Liver (tissue), 9 donors: ENCODE measurements around the gene CCDC91. TPM values are rescaled to one million over a fixed set of nuclear protein-coding genes. Genes with fewer than 3 reads are reported as not detected.

Source experiments
- DNase-seq: peaks from one replicate; pipeline ENCODE4 v3.0.0-alpha.2; 2017; ENCODE audit warnings: low spot score
- H3K27ac ChIP-seq, 2 donors: one replicate each; pipeline ENCODE4 v1.7.0; 2013; ENCODE audit warnings: inconsistent platforms in 2 of 2, low read length in 2 of 2, control low read depth in 1 of 2, low read depth in 1 of 2, mild to moderate bottlenecking in 1 of 2
- H3K27me3 ChIP-seq, 4 donors: one replicate each; pipeline versions ENCODE4 v1.6.1 to v1.7.0; 2013; ENCODE audit warnings: low read length in 3 of 4, inconsistent platforms in 1 of 4, mild to moderate bottlenecking in 1 of 4, moderate library complexity in 1 of 4; ENCODE audit not compliant: control insufficient read depth in 4 of 4, insufficient read depth in 4 of 4
- H3K36me3 ChIP-seq, 4 donors: one replicate each; pipeline versions ENCODE4 v1.6.1 to v1.7.0; 2013; ENCODE audit warnings: low read length in 3 of 4, mild to moderate bottlenecking in 3 of 4, low read depth in 1 of 4, moderate library complexity in 1 of 4; ENCODE audit not compliant: control insufficient read depth in 4 of 4, insufficient read depth in 3 of 4
- H3K4me1 ChIP-seq, 4 donors: one replicate each; pipeline versions ENCODE4 v1.6.1 to v1.7.0; 2013; ENCODE audit warnings: low read length in 3 of 4, mild to moderate bottlenecking in 3 of 4, moderate library complexity in 1 of 4; ENCODE audit not compliant: control insufficient read depth in 4 of 4, insufficient read depth in 4 of 4
- H3K4me3 ChIP-seq, 3 donors: one replicate each; pipeline versions ENCODE4 v1.6.1 to v1.7.0; 2013; ENCODE audit warnings: low read length in 3 of 3, control low read depth in 1 of 3, low read depth in 1 of 3, mild to moderate bottlenecking in 1 of 3
- H3K9ac ChIP-seq, 2 donors: one replicate each; pipeline ENCODE4 v1.7.0; 2013; ENCODE audit warnings: low read length in 2 of 2, mild to moderate bottlenecking in 2 of 2, moderate library complexity in 2 of 2, control low read depth in 1 of 2, low read depth in 1 of 2
- H3K9me3 ChIP-seq, 4 donors: one replicate each; pipeline versions ENCODE4 v1.6.1 to v1.7.0; 2013; ENCODE audit warnings: low read length in 3 of 4; ENCODE audit not compliant: control insufficient read depth in 4 of 4
- ATF3 ChIP-seq: IDR thresholded peaks from 2 replicates; pipeline ENCODE4 v1.6.1; 2016; ENCODE audit warnings: antibody characterized with exemption
- CTCF ChIP-seq: fragments of 150-350 bp; IDR thresholded peaks from 2 replicates; pipeline ENCODE4 v1.5.1; 2017; ENCODE audit warnings: improper control_type of control experiment, low read depth, low read length; ENCODE audit not compliant: missing input control
- EGR1 ChIP-seq, 2 donors: IDR thresholded peaks; 2 replicates each; pipeline ENCODE4 v1.6.1; 2016 to 2018; ENCODE audit warnings: antibody characterized with exemption in 2 of 2, low read depth in 2 of 2
- FOXA1 ChIP-seq: IDR thresholded peaks from 2 replicates; pipeline ENCODE4 v1.6.1; 2016; ENCODE audit warnings: antibody characterized with exemption
- FOXA2 ChIP-seq: IDR thresholded peaks from 2 replicates; pipeline ENCODE4 v1.6.1; 2016; ENCODE audit warnings: antibody characterized with exemption
- GABPA ChIP-seq, 2 donors: IDR thresholded peaks in 1 of 2; conservative IDR thresholded peaks in 1 of 2; 2 replicates each; pipeline ENCODE4 v1.6.1; 2016; ENCODE audit warnings: antibody characterized with exemption in 2 of 2, mild to moderate bottlenecking in 1 of 2, moderate library complexity in 1 of 2
- HNF4A ChIP-seq, 2 donors: conservative IDR thresholded peaks; 2 replicates each; pipeline ENCODE4 v1.6.1; 2016; ENCODE audit warnings: antibody characterized with exemption in 2 of 2, mild to moderate bottlenecking in 2 of 2
- HNF4G ChIP-seq: IDR thresholded peaks from 2 replicates; pipeline ENCODE4 v1.6.1; 2016; ENCODE audit warnings: antibody characterized with exemption
- JUND ChIP-seq, 2 donors: IDR thresholded peaks; 2 replicates each; pipeline ENCODE4 v1.6.1; 2016; ENCODE audit warnings: antibody characterized with exemption in 2 of 2
- MAX ChIP-seq: IDR thresholded peaks from 2 replicates; pipeline ENCODE4 v1.6.1; 2016; ENCODE audit warnings: antibody characterized with exemption
- NR2F2 ChIP-seq: IDR thresholded peaks from 2 replicates; pipeline ENCODE4 v1.6.1; 2016; ENCODE audit warnings: antibody characterized with exemption
- RAD21 ChIP-seq, 2 donors: IDR thresholded peaks; 2 replicates each; pipeline ENCODE4 v1.6.1; 2016; ENCODE audit warnings: antibody characterized with exemption in 2 of 2, mild to moderate bottlenecking in 2 of 2
- REST ChIP-seq: IDR thresholded peaks from 2 replicates; pipeline ENCODE4 v1.6.1; 2016; ENCODE audit warnings: antibody characterized with exemption, mild to moderate bottlenecking
- RXRA ChIP-seq, 2 donors: IDR thresholded peaks; 2 replicates each; pipeline ENCODE4 v1.6.1; 2017 to 2018; ENCODE audit warnings: antibody characterized with exemption in 2 of 2, mild to moderate bottlenecking in 1 of 2
- SP1 ChIP-seq: IDR thresholded peaks from 2 replicates; pipeline ENCODE4 v1.6.1; 2018; ENCODE audit warnings: antibody characterized with exemption, mild to moderate bottlenecking
- TAF1 ChIP-seq: conservative IDR thresholded peaks from 2 replicates; pipeline ENCODE4 v1.6.1; 2016; ENCODE audit warnings: antibody characterized with exemption, mild to moderate bottlenecking
- YY1 ChIP-seq: IDR thresholded peaks from 2 replicates; pipeline ENCODE4 v1.6.1; 2016; ENCODE audit warnings: antibody characterized with exemption, mild to moderate bottlenecking
- WGBS: extraction: QIAGEN DNeasy Blood & Tissue Kit; methylation state at CpG from one replicate; pipeline ENCODE4 v1.1.7; 2013; 5-methylcytosine and 5-hydroxymethylcytosine counted together
- polyA plus RNA-seq, 2 donors: library from polyadenylated mRNA; stranded (reverse) in 1 of 2; unstranded in 1 of 2; fragments of 200-250 nt in 1 of 2; fragments of >200 nt in 1 of 2; fragmentation: Nextera tagmentation in 1 of 2; extraction: Ambion mirVana in 1 of 2; gene quantifications; one replicate each; pipeline versions ENCODE4 v1.2.1 to v1.2.3, GENCODE V29; 2013 to 2015
- total RNA-seq, 2 donors: library from RNA; depleted of rRNA; stranded (reverse); fragments of >200 nt; gene quantifications; one replicate each; pipeline ENCODE4 v1.2.3, GENCODE V29; 2014
- donor health status: healthy.
- donor health status: healthy.
- donor health status: healthy.
- donor health status: healthy.
- donor health status: healthy.

CCDC91 gene
- total and polyA plus RNA-seq, 4 donors: 8.4 to 29.0 (median 15.1) TPM

- WGBS: 87% methylated on average over 3 of the region's 3 CpGs
Measured at GRCh38 chr12:28180786-28181185, 9.5 kb upstream of the CCDC91 start.

GRCh38 chr12:28184375-28184774, 5.9 kb upstream of the CCDC91 start:
- no peak overlapping the region for H3K4me3 ChIP-seq
- peaks cover 0 to 1% (median 0%) of the 10 kb centered on the region in 4 donors for H3K4me1 ChIP-seq
- H3K27me3 ChIP-seq: no peaks in the 10 kb centered on the region
- no peak overlapping the region for H3K27ac ChIP-seq
- TF ChIP-seq RAD21 (IDR thresholded peaks at IDR 0.05) (no peak), MAX (no peak), HNF4A (conservative IDR thresholded peaks at IDR 0.05) (no peak), GABPA (IDR thresholded peaks at IDR 0.05 in 1 of 2, conservative IDR thresholded peaks at IDR 0.05 in 1 of 2) (no peak), SP1 (no peak), TAF1 (no peak), FOXA1 (no peak), NR2F2 (no peak)
- DNase-seq: no peak
- no peaks in the 10 kb centered on the region for H3K9me3 ChIP-seq
- 91% methylated on average over 1 of the region's 1 CpG for WGBS
- no peaks in the 10 kb centered on the region for H3K36me3 ChIP-seq
- H3K9ac ChIP-seq: no peak overlapping the region

More at GRCh38 chr12:28180786-28181185, 9.5 kb upstream of the CCDC91 start:
- DNase-seq: no peak
- Histone ChIP-seq H3K9me3 (no peaks in the 10 kb centered on the region), H3K36me3 (no peaks in the 10 kb centered on the region), H3K4me3 (no peak overlapping the region), H3K4me1 (no peaks in the 10 kb centered on the region), H3K9ac (no peak overlapping the region), H3K27me3 (no peaks in the 10 kb centered on the region), H3K27ac (no peak overlapping the region)
- TF ChIP-seq RXRA (IDR thresholded peaks at IDR 0.05): no peak
- TF ChIP-seq HNF4A (conservative IDR thresholded peaks at IDR 0.05): no peak
- TF ChIP-seq FOXA1: no peak
- no peak for TF ChIP-seq JUND (IDR thresholded peaks at IDR 0.05)
- no peak for TF ChIP-seq EGR1 (IDR thresholded peaks at IDR 0.05; ENCODE audit: low read depth in 2 of 2)
- TF ChIP-seq MAX: no peak
- TF ChIP-seq ATF3: no peak
- TF ChIP-seq RAD21 (IDR thresholded peaks at IDR 0.05): no peak
- no peak for TF ChIP-seq REST
- no peak for TF ChIP-seq HNF4G
- no peak for TF ChIP-seq GABPA (IDR thresholded peaks at IDR 0.05 in 1 of 2, conservative IDR thresholded peaks at IDR 0.05 in 1 of 2)
- TF ChIP-seq FOXA2: no peak
- TF ChIP-seq NR2F2: no peak
- TF ChIP-seq SP1: no peak
- no peak for TF ChIP-seq TAF1

- H3K36me3 ChIP-seq: no peaks in the 10 kb centered on the region
- no peak for DNase-seq
Measured at GRCh38 chr12:28186500-28186899, 3.8 kb upstream of the CCDC91 start.

More at GRCh38 chr12:28186500-28186899, 3.8 kb upstream of the CCDC91 start:
- H3K4me1 ChIP-seq: peaks cover 1 to 13% (median 3%) of the 10 kb centered on the region in 4 donors
- H3K9ac ChIP-seq: no peak overlapping the region
- WGBS: 93% methylated on average over 2 of the region's 2 CpGs
- H3K27me3 ChIP-seq: no peaks in the 10 kb centered on the region
- H3K4me3 ChIP-seq: no peak overlapping the region
- no peak for TF ChIP-seq TAF1
- no peak for TF ChIP-seq CTCF
- TF ChIP-seq NR2F2: no peak
- TF ChIP-seq YY1: no peak
- TF ChIP-seq HNF4A (conservative IDR thresholded peaks at IDR 0.05): no peak
- TF ChIP-seq FOXA1: no peak
- no peak for TF ChIP-seq ATF3
- no peak for TF ChIP-seq GABPA (IDR thresholded peaks at IDR 0.05 in 1 of 2, conservative IDR thresholded peaks at IDR 0.05 in 1 of 2)
- TF ChIP-seq JUND (IDR thresholded peaks at IDR 0.05): no peak
- H3K27ac ChIP-seq: no peak overlapping the region
- H3K9me3 ChIP-seq: no peaks in the 10 kb centered on the region
